ENCODE results near the gene ATP2A1. TPM values are rescaled to one million over a fixed set of nuclear protein-coding genes. Genes with fewer than 3 reads are reported as not detected.
A peak's percentile ranks its signal among the peaks of the same experiment; 100 is the strongest.

Gene ATP2A1
- total and polyA plus RNA-seq, 2 of the 13 experiments (the other 11 are each of a cell fraction or from before 2014, with no cell fraction given) = 3.2 to 12.5 TPM

DNA sequence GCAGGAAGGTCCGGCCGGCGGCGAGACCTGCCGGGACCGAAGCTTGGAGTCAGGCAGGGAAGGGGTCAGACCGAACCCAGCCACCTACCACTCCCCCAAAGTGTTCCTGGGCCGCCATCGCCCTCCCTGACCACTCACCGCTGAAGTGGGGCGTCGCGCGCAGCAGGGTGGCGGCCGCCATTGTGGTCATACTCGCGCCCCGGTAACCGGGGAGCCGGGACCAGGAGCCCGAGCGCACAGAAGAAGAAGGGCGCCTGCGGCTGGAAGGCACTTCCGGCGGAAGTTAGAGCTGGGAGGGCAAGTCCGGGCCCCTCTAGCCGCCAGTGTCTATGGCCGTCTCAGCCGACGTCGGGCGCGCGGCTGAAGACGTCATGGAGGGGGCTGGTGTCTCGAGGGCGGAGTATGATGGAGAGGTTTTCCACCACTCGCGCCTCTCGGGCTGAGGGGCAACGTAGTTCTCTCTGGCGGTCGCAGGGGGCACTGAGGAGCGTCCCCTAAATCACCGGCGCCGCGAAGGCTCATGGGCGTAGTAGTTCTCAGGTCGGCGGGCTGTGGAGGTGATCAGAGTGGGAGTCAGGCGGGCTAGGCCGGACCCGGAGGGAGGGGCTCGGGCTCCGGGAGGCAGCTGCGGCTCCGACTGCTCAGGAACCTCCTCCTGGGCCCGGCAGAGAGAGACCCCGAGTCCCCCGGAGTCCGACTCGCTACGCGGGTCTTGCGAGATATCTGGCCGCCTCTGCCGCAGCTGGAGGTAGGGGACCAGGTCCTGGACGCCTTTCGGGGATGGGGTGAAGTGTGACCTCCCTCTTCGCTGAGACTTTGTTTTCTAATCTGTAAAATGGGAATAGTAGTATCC, 32.0 kb upstream of the ATP2A1 start, which contains the start of gene TUFM (continued):
- TF ChIP-seq SIX4 (CRISPR knock-in tag; IDR thresholded peaks at IDR 0.05) (peak; percentile 71), ZNF562 (CRISPR knock-in tag; IDR thresholded peaks at IDR 0.05; ENCODE audit: borderline replicate concordance) (no peak), ZNF878 (CRISPR knock-in tag; IDR thresholded peaks at IDR 0.05) (peak; percentile 89; the same call in 1 of the 2 replicates), ZNF232 (CRISPR knock-in tag; IDR thresholded peaks at IDR 0.05; ENCODE audit: borderline replicate concordance) (peak; percentile 90; the same call in 1 of the 2 replicates), ZNF720 (CRISPR knock-in tag; IDR thresholded peaks at IDR 0.05) (no peak), ZNF17 (CRISPR knock-in tag; IDR thresholded peaks at IDR 0.05) (no peak), ZNF737 (CRISPR knock-in tag; IDR thresholded peaks at IDR 0.05; ENCODE audit: borderline replicate concordance) (no peak), EED (CRISPR knock-in tag; IDR thresholded peaks at IDR 0.05) (0 out of 2 replicates have a peak, but pooled peaks have one; percentile 59), HES4 (CRISPR knock-in tag; IDR thresholded peaks at IDR 0.05; ENCODE audit: borderline replicate concordance) (peak; percentile 67; the same call in 1 of the 2 replicates), KMT2A (CRISPR knock-in tag; IDR thresholded peaks at IDR 0.05) (0 out of 2 replicates have a peak, but pooled peaks have one; percentile 83), ZNF20 (CRISPR knock-in tag; IDR thresholded peaks at IDR 0.05) (no peak), ZNF552 (CRISPR knock-in tag; IDR thresholded peaks at IDR 0.05; ENCODE audit: borderline replicate concordance) (peak; percentile 80; the same call in 1 of the 2 replicates), ZSCAN22 (CRISPR knock-in tag; IDR thresholded peaks at IDR 0.05) (no peak), ZNF383 (CRISPR knock-in tag; IDR thresholded peaks at IDR 0.05; ENCODE audit: borderline replicate concordance) (peak; percentile 7; the same call in 1 of the 2 replicates)
- TF ChIP-seq, protein P1, sequence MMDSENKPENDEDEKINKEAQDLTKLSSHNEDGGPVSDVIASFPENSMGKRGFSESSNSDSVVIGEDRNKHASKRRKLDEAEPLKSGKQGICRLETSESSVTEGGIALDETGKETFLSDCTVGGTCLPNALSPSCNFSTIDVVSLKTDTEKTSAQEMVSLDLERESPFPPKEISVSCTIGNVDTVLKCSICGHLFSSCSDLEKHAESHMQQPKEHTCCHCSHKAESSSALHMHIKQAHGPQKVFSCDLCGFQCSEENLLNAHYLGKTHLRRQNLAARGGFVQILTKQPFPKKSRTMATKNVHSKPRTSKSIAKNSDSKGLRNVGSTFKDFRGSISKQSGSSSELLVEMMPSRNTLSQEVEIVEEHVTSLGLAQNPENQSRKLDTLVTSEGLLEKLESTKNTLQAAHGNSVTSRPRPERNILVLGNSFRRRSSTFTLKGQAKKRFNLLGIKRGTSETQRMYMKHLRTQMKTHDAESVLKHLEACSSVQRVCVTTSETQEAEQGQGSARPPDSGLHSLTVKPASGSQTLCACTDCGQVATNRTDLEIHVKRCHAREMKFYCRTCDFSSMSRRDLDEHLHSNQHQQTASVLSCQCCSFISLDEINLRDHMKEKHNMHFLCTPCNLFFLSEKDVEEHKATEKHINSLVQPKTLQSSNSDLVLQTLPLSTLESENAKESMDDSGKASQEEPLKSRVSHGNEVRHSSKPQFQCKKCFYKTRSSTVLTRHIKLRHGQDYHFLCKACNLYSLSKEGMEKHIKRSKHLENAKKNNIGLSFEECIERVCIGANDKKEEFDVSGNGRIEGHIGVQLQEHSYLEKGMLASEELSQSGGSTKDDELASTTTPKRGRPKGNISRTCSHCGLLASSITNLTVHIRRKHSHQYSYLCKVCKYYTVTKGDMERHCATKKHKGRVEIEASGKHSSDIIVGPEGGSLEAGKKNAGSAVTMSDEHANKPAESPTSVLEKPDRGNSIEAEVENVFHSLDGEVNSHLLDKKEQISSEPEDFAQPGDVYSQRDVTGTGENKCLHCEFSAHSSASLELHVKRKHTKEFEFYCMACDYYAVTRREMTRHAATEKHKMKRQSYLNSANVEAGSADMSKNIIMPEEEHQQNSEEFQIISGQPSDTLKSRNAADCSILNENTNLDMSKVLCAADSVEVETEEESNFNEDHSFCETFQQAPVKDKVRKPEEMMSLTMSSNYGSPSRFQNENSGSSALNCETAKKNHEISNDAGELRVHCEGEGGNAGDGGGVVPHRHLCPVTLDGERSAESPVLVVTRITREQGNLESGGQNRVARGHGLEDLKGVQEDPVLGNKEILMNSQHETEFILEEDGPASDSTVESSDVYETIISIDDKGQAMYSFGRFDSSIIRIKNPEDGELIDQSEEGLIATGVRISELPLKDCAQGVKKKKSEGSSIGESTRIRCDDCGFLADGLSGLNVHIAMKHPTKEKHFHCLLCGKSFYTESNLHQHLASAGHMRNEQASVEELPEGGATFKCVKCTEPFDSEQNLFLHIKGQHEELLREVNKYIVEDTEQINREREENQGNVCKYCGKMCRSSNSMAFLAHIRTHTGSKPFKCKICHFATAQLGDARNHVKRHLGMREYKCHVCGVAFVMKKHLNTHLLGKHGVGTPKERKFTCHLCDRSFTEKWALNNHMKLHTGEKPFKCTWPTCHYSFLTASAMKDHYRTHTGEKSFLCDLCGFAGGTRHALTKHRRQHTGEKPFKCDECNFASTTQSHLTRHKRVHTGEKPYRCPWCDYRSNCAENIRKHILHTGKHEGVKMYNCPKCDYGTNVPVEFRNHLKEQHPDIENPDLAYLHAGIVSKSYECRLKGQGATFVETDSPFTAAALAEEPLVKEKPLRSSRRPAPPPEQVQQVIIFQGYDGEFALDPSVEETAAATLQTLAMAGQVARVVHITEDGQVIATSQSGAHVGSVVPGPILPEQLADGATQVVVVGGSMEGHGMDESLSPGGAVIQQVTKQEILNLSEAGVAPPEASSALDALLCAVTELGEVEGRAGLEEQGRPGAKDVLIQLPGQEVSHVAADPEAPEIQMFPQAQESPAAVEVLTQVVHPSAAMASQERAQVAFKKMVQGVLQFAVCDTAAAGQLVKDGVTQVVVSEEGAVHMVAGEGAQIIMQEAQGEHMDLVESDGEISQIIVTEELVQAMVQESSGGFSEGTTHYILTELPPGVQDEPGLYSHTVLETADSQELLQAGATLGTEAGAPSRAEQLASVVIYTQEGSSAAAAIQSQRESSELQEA (CRISPR knock-in tag; IDR thresholded peaks at IDR 0.05; ENCODE audit: not compliant biosample characterization) = peak; percentile 83
- TF ChIP-seq, protein P2, sequence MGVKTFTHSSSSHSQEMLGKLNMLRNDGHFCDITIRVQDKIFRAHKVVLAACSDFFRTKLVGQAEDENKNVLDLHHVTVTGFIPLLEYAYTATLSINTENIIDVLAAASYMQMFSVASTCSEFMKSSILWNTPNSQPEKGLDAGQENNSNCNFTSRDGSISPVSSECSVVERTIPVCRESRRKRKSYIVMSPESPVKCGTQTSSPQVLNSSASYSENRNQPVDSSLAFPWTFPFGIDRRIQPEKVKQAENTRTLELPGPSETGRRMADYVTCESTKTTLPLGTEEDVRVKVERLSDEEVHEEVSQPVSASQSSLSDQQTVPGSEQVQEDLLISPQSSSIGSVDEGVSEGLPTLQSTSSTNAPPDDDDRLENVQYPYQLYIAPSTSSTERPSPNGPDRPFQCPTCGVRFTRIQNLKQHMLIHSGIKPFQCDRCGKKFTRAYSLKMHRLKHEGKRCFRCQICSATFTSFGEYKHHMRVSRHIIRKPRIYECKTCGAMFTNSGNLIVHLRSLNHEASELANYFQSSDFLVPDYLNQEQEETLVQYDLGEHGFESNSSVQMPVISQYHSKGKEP (CRISPR knock-in tag; IDR thresholded peaks at IDR 0.05) = peak; percentile 29
- TF ChIP-seq, protein P3, sequence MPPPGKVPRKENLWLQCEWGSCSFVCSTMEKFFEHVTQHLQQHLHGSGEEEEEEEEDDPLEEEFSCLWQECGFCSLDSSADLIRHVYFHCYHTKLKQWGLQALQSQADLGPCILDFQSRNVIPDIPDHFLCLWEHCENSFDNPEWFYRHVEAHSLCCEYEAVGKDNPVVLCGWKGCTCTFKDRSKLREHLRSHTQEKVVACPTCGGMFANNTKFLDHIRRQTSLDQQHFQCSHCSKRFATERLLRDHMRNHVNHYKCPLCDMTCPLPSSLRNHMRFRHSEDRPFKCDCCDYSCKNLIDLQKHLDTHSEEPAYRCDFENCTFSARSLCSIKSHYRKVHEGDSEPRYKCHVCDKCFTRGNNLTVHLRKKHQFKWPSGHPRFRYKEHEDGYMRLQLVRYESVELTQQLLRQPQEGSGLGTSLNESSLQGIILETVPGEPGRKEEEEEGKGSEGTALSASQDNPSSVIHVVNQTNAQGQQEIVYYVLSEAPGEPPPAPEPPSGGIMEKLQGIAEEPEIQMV (CRISPR knock-in tag; IDR thresholded peaks at IDR 0.05; ENCODE audit: low read depth) = no peak; the same call in 1 of the 2 replicates

Data from HepG2 (cell line).